HG02678 (cell line): Measurements from ENCODE around the gene PTGES2.
"Not testable (repeated sequence)": the region's sequence is repeated elsewhere in the genome, so short reads cannot be mapped to it uniquely, and the experiment has no call there.

ENCODE experiments used
- ATAC-seq: cut with Tn5 transposase; IDR thresholded peaks from one replicate; pipeline ENCODE4 v1.9.1; 2021; ENCODE audit warnings: mild to moderate bottlenecking, moderate library complexity; ENCODE audit not compliant: unreplicated experiment

PTGES2 gene

GRCh38 chr9:128092199-128092977 lies 35.1 kb downstream of the PTGES2 start:
- no peak for ATAC-seq

GRCh38 chr9:128091571-128091970 lies 36.0 kb downstream of the PTGES2 start:
- ATAC-seq, result no peak

DNA sequence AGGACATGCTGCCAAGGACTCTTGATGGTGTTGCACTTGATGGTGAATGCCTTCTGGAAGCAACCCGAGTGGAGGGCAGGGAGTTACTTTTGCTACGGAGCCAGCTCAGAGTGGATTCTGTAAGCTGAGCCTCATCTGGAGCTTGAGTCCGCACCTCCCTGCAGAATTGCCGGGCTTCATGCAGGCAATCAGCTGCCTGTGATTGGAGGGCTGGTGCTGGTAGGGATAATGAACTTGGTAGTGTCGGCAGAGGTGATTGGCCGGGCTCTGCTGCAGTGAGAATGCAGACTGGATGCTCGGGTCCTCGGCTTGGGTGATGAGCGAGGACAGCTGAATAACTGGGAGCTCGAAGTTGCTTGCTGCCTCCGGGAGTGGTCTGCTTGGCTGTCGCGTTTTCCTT lies 36.4 kb downstream of the PTGES2 start:
- ATAC-seq, result no peak

DNA sequence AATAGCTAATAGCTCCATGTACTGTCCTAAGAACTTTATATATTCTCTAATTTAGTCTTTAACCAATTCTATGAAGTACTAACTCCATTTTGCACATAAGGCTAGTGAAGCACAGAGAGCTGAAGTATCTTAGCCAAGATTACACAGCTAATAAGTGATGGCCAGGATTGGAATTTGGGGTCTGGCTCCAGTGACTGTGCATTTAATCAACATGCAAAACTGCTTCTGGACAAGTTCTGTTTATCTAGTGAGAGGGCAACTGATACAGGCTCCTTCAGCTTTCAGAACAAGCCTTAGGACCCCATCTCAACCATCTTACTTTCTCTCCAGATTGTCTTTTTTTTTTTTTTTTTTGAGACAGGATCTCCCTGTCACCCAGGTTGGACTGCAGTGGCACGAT lies 38.2 kb downstream of the PTGES2 start:
- ATAC-seq, result no peak

DNA sequence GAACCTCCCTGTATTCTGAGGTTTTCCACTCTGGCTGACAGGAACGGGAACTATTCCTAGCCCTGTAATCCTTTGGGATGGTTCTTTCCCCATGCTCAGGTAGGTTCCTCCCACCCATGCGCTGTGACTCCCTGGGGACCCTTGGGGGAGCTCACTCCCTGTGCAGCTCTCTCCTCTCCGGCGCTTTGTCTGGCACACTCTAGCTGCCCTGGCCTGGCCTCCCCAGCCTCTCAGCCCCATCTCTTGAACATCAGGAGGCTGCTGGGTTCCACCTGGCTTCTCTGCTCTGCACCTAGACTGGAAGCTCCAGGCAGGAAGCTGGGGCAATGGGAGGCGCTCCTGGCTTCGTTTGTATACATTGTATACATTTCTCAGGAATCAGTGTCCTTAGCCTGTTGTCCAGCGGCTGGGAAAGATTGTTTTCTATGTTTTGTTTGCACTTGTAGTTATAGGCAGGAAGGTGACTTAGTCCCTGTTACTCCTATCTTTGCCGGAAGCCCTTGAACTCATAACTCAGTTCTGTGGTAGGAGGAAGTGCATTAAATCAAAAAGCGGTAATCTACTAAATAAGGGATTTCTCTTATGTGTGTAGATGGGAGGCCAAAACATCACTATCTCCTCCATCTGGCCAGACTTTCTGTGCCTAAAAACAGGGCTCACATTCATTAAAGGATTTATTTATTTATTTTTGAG lies 39.1 kb downstream of the PTGES2 start:
- no peak for ATAC-seq

DNA sequence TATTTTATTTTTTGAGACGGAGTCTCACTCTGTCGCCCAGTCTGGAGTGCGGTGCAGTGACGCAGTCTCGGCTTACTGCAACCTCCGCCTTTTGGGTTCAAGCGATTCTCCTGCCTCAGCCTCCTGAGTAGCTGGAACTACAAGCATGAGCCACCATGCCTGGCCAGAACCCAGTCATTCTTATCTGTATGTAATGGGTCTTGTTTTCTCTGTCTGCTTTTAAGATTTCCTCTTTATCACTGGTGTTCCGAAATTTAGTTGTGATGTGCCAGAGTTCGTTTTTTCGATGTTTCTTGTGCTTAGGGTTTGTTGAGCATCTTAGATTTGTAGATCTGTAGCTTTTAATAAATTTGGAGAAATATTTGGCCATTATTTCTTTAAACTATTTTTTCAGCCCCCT lies 40.3 kb downstream of the PTGES2 start:
- no peak for ATAC-seq

- no peak for ATAC-seq
Observed at GRCh38 chr9:128085943-128086342, 41.6 kb downstream of the PTGES2 start.

GRCh38 chr9:128084746-128085145 lies 42.8 kb downstream of the PTGES2 start:
- ATAC-seq, result no peak

DNA sequence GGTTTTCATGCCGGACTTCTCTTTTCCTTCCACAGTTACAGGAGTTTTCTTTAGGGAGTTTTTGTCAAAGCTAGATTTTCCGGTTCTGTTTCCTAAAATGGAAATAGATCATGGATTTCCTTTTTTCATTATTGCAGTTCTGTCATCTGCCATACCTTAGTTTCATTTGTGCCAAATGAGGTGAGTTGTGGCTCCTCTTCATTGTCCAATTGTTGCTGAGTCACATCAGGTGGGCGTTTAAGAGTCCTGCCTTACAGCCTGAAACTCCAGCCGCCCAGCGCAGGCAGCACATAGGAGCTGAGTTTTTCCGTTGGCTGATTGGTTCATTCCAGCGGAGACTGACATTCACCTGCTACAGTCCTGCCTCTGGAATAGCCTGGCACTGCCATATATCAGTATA lies 45.4 kb downstream of the PTGES2 start:
- ATAC-seq, result no peak

DNA sequence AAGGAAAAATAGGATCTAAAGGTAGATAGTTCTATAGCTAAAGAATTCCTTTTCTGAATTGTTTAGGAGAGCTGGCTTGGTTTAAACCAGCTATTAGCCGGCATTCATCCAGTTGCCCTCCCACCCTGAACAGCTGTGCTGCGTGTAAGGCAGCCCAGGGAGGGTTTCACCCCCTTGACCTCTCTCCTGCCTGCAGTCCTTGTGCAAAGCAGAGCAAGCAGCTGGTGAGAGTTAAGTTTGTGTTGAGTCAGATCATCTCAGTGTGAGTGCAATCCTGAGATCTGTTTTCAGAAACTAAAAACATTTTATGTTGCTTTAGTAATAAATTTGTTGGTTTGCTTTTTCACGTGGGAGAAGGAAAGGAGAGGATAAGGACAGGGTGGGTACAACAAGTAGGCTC lies 46.5 kb downstream of the PTGES2 start:
- ATAC-seq, result no peak

GRCh38 chr9:128080206-128080605 lies 47.3 kb downstream of the PTGES2 start:
- no peak for ATAC-seq

DNA sequence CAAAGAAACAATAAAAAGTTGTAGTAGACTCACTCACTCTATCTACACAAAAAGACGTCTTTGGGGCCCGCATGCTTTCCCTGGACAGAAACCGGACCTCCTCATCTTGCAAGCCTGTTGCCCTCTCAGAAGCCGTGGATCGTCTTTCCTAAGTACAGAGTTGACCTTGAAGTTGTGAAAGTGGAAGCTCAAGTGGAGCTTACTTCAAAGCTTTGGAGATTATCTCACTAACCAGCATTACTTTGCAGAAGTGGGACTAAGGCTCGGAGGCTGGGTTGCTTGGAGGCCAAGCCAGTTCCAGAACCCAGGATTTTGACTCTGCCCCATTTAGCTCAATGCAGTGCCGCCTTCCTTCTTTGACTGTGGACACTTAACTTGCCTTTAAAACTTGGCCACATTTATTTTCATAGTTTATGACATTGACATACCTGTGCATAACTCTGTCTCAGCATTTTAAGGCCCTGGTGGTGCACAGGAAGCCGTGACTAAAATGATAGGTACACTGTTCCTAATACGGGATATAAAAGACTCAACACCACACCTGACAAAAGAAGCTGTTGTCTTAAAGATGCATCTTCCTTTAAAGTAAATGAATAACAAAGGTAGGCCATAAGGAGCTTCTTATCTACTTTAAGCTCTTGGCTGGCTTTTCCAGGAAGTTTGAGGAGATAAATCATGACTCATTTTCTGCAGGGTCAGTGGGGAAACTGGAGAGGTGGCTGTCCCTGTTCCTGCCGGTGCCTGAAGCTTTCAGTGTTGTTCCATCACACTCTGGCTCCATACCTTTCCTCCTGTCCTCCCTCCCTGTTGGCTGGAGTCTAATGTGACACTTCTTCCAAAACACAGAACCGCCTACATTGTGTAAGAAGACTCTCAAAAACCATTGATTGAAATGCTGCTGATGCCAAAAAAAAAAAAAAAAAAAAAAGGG lies 48.8 kb downstream of the PTGES2 start:
- ATAC-seq, result no peak

- ATAC-seq, result no peak
Observed at GRCh38 chr9:128077847-128078503, 49.6 kb downstream of the PTGES2 start.

- ATAC-seq, result no peak
Observed at GRCh38 chr9:128073253-128073886, 54.2 kb downstream of the PTGES2 start.

GRCh38 chr9:128072144-128073021 lies 55.1 kb downstream of the PTGES2 start:
- no peak for ATAC-seq

- ATAC-seq, result not testable (repeated sequence)
Observed at GRCh38 chr9:128071475-128071874, 56.1 kb downstream of the PTGES2 start.

DNA sequence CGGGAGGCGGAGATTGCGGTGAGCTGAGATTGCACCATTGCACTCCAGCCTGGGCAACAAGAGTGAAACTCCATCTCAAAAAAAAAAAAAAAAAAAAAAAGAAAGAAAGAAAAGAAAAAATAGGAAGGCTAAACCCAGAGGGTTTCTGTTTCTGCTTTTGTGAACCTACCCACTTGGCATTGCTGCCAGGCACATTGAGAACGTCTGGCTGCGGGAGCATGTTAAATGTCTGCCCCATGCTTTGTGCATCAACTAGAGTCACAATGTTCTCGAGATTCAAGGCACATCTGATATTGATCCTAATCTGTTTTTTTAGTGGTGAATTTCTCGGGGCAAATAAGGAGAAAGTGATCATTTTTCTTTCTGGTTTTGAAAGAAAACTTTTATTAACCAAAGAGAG lies 56.7 kb downstream of the PTGES2 start:
- no peak for ATAC-seq
